ENCODE results near the gene KCNH4. TPM values are rescaled to one million over a fixed set of nuclear protein-coding genes. Genes with fewer than 3 reads are reported as not detected.

The KCNH4 gene
- total and polyA plus RNA-seq, 5 donors from 2014 or later = 0.47 TPM; not detected in 4

GRCh38 chr17:42117397-42118125 is 63.4 kb downstream of the KCNH4 start:
- peaks cover 21% of the 10 kb centered on the region for H3K36me3 Mint-ChIP-seq
- H3K4me3 Mint-ChIP-seq = peak overlapping the region in 2 of 4 donors; percentile 57 to 93
- Histone ChIP-seq H3K4me1 (ENCODE audit: control insufficient read depth, insufficient read depth, low read length, poor library complexity, severe bottlenecking) (peaks cover 17% of the 10 kb centered on the region), H3K27me3 (ENCODE audit: control insufficient read depth, insufficient read depth, low read length) (no peaks in the 10 kb centered on the region), H3K27ac (ENCODE audit: insufficient read depth, low read length, poor library complexity, severe bottlenecking) (no peak overlapping the region), H3K36me3 (ENCODE audit: control insufficient read depth, insufficient read depth, low read length) (no peaks in the 10 kb centered on the region), H3K9me3 (ENCODE audit: control insufficient read depth in 2 of 2, low read length in 2 of 2) (no peaks in the 10 kb centered on the region), H3K4me3 (ENCODE audit: low read depth, low read length) (no peak overlapping the region)
- DNase-seq (no peak), ATAC-seq (ENCODE audit: low read depth in 2 of 2) (no peak)
- H3K27me3 Mint-ChIP-seq = no peaks in the 10 kb centered on the region
- peaks cover 8 to 45% (median 13%) of the 10 kb centered on the region in 4 donors for H3K4me1 Mint-ChIP-seq
- no peaks in the 10 kb centered on the region for H3K9me3 Mint-ChIP-seq
- peak overlapping the region in 1 of 3 donors; percentile 55 for H3K27ac Mint-ChIP-seq

GRCh38 chr17:42116705-42117396 is 64.1 kb downstream of the KCNH4 start:
- DNase-seq (peak; percentile 73 to 89 (median 85)), ATAC-seq (ENCODE audit: low read depth in 2 of 2) (peak; percentile 21 to 40)
- Mint-ChIP-seq H3K9me3 (no peaks in the 10 kb centered on the region), H3K4me1 (peaks cover 8 to 52% (median 15%) of the 10 kb centered on the region in 4 donors), H3K27me3 (no peaks in the 10 kb centered on the region), H3K27ac (peak overlapping the region; percentile 18 to 58 (median 55)), H3K4me3 (peak overlapping the region in 2 of 4 donors; percentile 57 to 93), H3K36me3 (peaks cover 21% of the 10 kb centered on the region)
- H3K4me1 ChIP-seq (ENCODE audit: control insufficient read depth, insufficient read depth, low read length, poor library complexity, severe bottlenecking) = peaks cover 22% of the 10 kb centered on the region
- H3K4me3 ChIP-seq (ENCODE audit: low read depth, low read length) = no peak overlapping the region
- H3K27ac ChIP-seq (ENCODE audit: insufficient read depth, low read length, poor library complexity, severe bottlenecking) = no peak overlapping the region
- no peaks in the 10 kb centered on the region for H3K27me3 ChIP-seq (ENCODE audit: control insufficient read depth, insufficient read depth, low read length)
- H3K9me3 ChIP-seq (ENCODE audit: control insufficient read depth in 2 of 2, low read length in 2 of 2) = no peaks in the 10 kb centered on the region
- no peaks in the 10 kb centered on the region for H3K36me3 ChIP-seq (ENCODE audit: control insufficient read depth, insufficient read depth, low read length)

GRCh38 chr17:42114118-42114517 is 66.8 kb downstream of the KCNH4 start:
- Mint-ChIP-seq H3K27me3 (no peaks in the 10 kb centered on the region), H3K4me3 (peak overlapping the region in 2 of 4 donors; percentile 35 to 53), H3K27ac (peak overlapping the region in 2 of 3 donors; percentile 14 to 78), H3K36me3 (peaks cover 23% of the 10 kb centered on the region), H3K4me1 (peaks cover 12 to 59% (median 14%) of the 10 kb centered on the region in 4 donors), H3K9me3 (peaks cover 0 to 2% (median 0%) of the 10 kb centered on the region in 7 donors)
- Histone ChIP-seq H3K4me1 (ENCODE audit: control insufficient read depth, insufficient read depth, low read length, poor library complexity, severe bottlenecking) (peaks cover 23% of the 10 kb centered on the region), H3K9me3 (ENCODE audit: control insufficient read depth in 2 of 2, low read length in 2 of 2) (no peaks in the 10 kb centered on the region), H3K27ac (ENCODE audit: insufficient read depth, low read length, poor library complexity, severe bottlenecking) (no peak overlapping the region), H3K36me3 (ENCODE audit: control insufficient read depth, insufficient read depth, low read length) (no peaks in the 10 kb centered on the region), H3K4me3 (ENCODE audit: low read depth, low read length) (no peak overlapping the region), H3K27me3 (ENCODE audit: control insufficient read depth, insufficient read depth, low read length) (no peaks in the 10 kb centered on the region)
- no peak for DNase-seq
- no peak for ATAC-seq (ENCODE audit: low read depth in 2 of 2)

- no peak for DNase-seq
- Histone ChIP-seq H3K9me3 (ENCODE audit: control insufficient read depth in 2 of 2, low read length in 2 of 2) (no peaks in the 10 kb centered on the region), H3K27ac (ENCODE audit: insufficient read depth, low read length, poor library complexity, severe bottlenecking) (peak overlapping the region; percentile 91), H3K4me1 (ENCODE audit: control insufficient read depth, insufficient read depth, low read length, poor library complexity, severe bottlenecking) (peaks cover 23% of the 10 kb centered on the region), H3K36me3 (ENCODE audit: control insufficient read depth, insufficient read depth, low read length) (peaks cover 6% of the 10 kb centered on the region), H3K27me3 (ENCODE audit: control insufficient read depth, insufficient read depth, low read length) (no peaks in the 10 kb centered on the region), H3K4me3 (ENCODE audit: low read depth, low read length) (no peak overlapping the region)
- ATAC-seq (ENCODE audit: low read depth in 2 of 2) = no peak
- H3K4me1 Mint-ChIP-seq = peaks cover 9 to 59% (median 12%) of the 10 kb centered on the region in 4 donors
- H3K36me3 Mint-ChIP-seq = peaks cover 23% of the 10 kb centered on the region
- peak overlapping the region in 1 of 4 donors; percentile 75 for H3K4me3 Mint-ChIP-seq
- H3K9me3 Mint-ChIP-seq = peaks cover 0 to 2% (median 0%) of the 10 kb centered on the region in 7 donors
- H3K27me3 Mint-ChIP-seq = no peaks in the 10 kb centered on the region
- H3K27ac Mint-ChIP-seq = peak overlapping the region; percentile 14 to 95 (median 93)
Observed at GRCh38 chr17:42113293-42114069, 67.5 kb downstream of the KCNH4 start.

- Mint-ChIP-seq H3K9me3 (peaks cover 0 to 2% (median 0%) of the 10 kb centered on the region in 7 donors), H3K27me3 (no peaks in the 10 kb centered on the region), H3K4me3 (peak within 1 kb of the TSS; percentile 75 to 96 (median 92)), H3K27ac (peak within 1 kb of the TSS; percentile 93 to 99 (median 95)), H3K4me1 (peaks cover 8 to 65% (median 15%) of the 10 kb centered on the region in 4 donors), H3K36me3 (peaks cover 22% of the 10 kb centered on the region)
- DNase-seq (peak; percentile 73 to 97 (median 84)), ATAC-seq (ENCODE audit: low read depth in 2 of 2) (peak; percentile 86 to 87)
- peaks cover 23% of the 10 kb centered on the region for H3K4me1 ChIP-seq (ENCODE audit: control insufficient read depth, insufficient read depth, low read length, poor library complexity, severe bottlenecking)
- H3K36me3 ChIP-seq (ENCODE audit: control insufficient read depth, insufficient read depth, low read length) = peaks cover 7% of the 10 kb centered on the region
- H3K9me3 ChIP-seq (ENCODE audit: control insufficient read depth in 2 of 2, low read length in 2 of 2) = no peaks in the 10 kb centered on the region
- H3K4me3 ChIP-seq (ENCODE audit: low read depth, low read length) = peak within 1 kb of the TSS; percentile 79
- no peaks in the 10 kb centered on the region for H3K27me3 ChIP-seq (ENCODE audit: control insufficient read depth, insufficient read depth, low read length)
- peak within 1 kb of the TSS; percentile 91 for H3K27ac ChIP-seq (ENCODE audit: insufficient read depth, low read length, poor library complexity, severe bottlenecking)
Observed at GRCh38 chr17:42112552-42113176, 68.3 kb downstream of the KCNH4 start, which contains the start of gene DHX58. DHX58 (minus strand) TSS chr17:42112714; CDS start chr17:42111892, 822 bp downstream.

- Histone ChIP-seq H3K36me3 (ENCODE audit: control insufficient read depth, insufficient read depth, low read length) (peaks cover 7% of the 10 kb centered on the region), H3K27ac (ENCODE audit: insufficient read depth, low read length, poor library complexity, severe bottlenecking) (peak overlapping the region; percentile 91), H3K4me1 (ENCODE audit: control insufficient read depth, insufficient read depth, low read length, poor library complexity, severe bottlenecking) (peaks cover 27% of the 10 kb centered on the region), H3K27me3 (ENCODE audit: control insufficient read depth, insufficient read depth, low read length) (no peaks in the 10 kb centered on the region), H3K9me3 (ENCODE audit: control insufficient read depth in 2 of 2, low read length in 2 of 2) (no peaks in the 10 kb centered on the region), H3K4me3 (ENCODE audit: low read depth, low read length) (peak overlapping the region; percentile 79)
- Mint-ChIP-seq H3K4me1 (peaks cover 8 to 68% (median 15%) of the 10 kb centered on the region in 4 donors), H3K9me3 (peaks cover 0 to 2% (median 0%) of the 10 kb centered on the region in 7 donors), H3K36me3 (peaks cover 20% of the 10 kb centered on the region), H3K27ac (peak overlapping the region; percentile 93 to 99 (median 95)), H3K4me3 (peak overlapping the region; percentile 75 to 96 (median 92)), H3K27me3 (no peaks in the 10 kb centered on the region)
- ATAC-seq (ENCODE audit: low read depth in 2 of 2) (no peak), DNase-seq (no peak)
Observed at GRCh38 chr17:42111871-42112551, 68.9 kb downstream of the KCNH4 start.
